Lower leg skin (tissue), 3 donors: ENCODE results near the gene GNB1L.

ENCODE experiments used
- POLR2A ChIP-seq, 2 donors: fragments of 450-650 bp; IDR thresholded peaks; one replicate each; pipeline ENCODE4 v1.6.1; 2016 to 2017; ENCODE audit warnings: antibody characterized with exemption in 2 of 2, mild to moderate bottlenecking in 1 of 2, moderate library complexity in 1 of 2
- TF ChIP-seq, protein P1 (sequence below), 3 donors: fragments of 450-650 bp; IDR thresholded peaks; one replicate each; pipeline ENCODE4 v1.5.1; 2016; ENCODE audit warnings: antibody characterized with exemption in 3 of 3, mild to moderate bottlenecking in 3 of 3, moderate library complexity in 2 of 3

GRCh38 chr22:19772422-19772672 is 82.3 kb downstream of the GNB1L start:
- TF ChIP-seq, protein P1, sequence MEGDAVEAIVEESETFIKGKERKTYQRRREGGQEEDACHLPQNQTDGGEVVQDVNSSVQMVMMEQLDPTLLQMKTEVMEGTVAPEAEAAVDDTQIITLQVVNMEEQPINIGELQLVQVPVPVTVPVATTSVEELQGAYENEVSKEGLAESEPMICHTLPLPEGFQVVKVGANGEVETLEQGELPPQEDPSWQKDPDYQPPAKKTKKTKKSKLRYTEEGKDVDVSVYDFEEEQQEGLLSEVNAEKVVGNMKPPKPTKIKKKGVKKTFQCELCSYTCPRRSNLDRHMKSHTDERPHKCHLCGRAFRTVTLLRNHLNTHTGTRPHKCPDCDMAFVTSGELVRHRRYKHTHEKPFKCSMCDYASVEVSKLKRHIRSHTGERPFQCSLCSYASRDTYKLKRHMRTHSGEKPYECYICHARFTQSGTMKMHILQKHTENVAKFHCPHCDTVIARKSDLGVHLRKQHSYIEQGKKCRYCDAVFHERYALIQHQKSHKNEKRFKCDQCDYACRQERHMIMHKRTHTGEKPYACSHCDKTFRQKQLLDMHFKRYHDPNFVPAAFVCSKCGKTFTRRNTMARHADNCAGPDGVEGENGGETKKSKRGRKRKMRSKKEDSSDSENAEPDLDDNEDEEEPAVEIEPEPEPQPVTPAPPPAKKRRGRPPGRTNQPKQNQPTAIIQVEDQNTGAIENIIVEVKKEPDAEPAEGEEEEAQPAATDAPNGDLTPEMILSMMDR (IDR thresholded peaks at IDR 0.05), result no peak
- no peak for TF ChIP-seq POLR2A (IDR thresholded peaks at IDR 0.05)
